GM19467 (cell line): ENCODE data around the gene GSTK1.
"Not testable (repeated sequence)": the region's sequence is repeated elsewhere in the genome, so short reads cannot be mapped to it uniquely, and the experiment has no call there.

ENCODE experiments used
- ATAC-seq: cut with Tn5 transposase; IDR thresholded peaks from one replicate; pipeline ENCODE4 v1.9.1; 2021; ENCODE audit warnings: mild to moderate bottlenecking, moderate library complexity; ENCODE audit not compliant: unreplicated experiment

The GSTK1 gene

GRCh38 chr7:143263266-143264195, at the start of gene GSTK1:
Gene GSTK1, plus strand, starts transcription at chr7:143263441. Its CDS starts 73 bp downstream, at chr7:143263514.
- ATAC-seq: peak; percentile 96

GRCh38 chr7:143213478-143213877, 49.8 kb upstream of the GSTK1 start:
- not testable (repeated sequence) for ATAC-seq

- peak; percentile 87 for ATAC-seq
These were observed 48.2 kb upstream of the GSTK1 start for GRCh38 chr7:143214789-143215679.

DNA sequence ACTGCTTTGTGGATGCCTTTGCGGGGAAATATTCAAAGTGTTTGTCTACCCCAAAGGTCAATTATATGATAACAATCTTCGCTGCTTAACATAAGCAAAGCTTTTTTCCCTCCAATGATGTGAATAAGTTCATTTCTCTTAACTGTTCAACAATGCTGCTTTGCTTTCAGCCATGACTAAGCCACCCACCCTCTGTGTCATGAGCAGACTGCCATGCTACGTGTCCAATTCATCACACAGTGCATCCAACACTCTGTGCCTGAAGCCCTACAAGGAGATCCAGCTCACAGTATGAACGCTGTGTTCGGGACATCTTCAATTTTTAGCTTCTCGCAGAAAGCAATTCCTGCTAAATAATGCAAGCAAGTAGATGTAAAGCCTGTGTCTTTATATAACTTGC, 47.1 kb upstream of the GSTK1 start:
- ATAC-seq: no peak

GRCh38 chr7:143216686-143217085, 46.6 kb upstream of the GSTK1 start:
- no peak for ATAC-seq

DNA sequence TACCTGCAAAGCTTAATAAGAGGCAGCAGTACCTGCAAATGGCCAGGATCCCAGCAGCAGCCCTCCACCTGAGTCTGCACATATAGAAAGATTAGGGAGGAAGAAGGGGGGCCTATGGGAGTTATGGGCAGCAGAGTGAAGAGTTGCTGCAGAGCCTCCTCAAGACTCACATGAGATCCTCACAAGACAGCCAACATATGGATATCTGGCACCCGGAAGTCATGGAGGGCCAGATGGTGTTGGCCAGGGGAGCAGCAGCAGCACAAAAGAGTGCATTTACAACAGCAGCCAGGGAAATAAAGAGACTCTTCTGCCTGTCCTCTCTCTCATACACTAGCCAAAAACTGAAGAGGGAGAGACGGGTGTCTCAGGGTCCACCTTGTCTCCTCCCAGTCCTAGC, 45.4 kb upstream of the GSTK1 start:
- no peak for ATAC-seq

- no peak for ATAC-seq
These were observed 42.0 kb upstream of the GSTK1 start for GRCh38 chr7:143221286-143221685.

DNA sequence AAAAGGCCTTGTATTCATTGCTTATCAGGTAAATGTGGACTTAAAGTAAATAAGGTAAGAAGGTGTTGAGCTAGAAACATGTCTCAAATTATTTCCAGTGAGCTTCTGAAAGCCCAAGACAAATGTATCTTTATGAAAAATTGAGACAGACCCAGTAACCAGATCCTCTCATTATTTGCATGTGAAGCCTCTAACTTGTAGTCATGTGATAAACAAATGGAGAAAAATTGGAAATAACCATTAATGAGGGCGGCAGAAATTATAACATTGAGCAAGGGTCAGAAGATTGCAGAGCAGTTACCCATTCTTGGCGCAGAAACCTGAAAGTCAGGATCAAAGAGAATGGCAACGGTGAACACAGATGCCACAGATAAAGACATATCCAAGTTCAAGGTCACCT, 41.5 kb upstream of the GSTK1 start, which contains the start of gene TAS2R40:
Gene TAS2R40 (plus strand): TSS at position 301 of the 400 bp plus-strand sequence. CDS start 42 bp downstream, at position 343.
- ATAC-seq: no peak

GRCh38 chr7:143222782-143223181, 40.5 kb upstream of the GSTK1 start:
- no peak for ATAC-seq

- no peak for ATAC-seq
These were observed 39.5 kb upstream of the GSTK1 start for GRCh38 chr7:143223784-143224183.

DNA sequence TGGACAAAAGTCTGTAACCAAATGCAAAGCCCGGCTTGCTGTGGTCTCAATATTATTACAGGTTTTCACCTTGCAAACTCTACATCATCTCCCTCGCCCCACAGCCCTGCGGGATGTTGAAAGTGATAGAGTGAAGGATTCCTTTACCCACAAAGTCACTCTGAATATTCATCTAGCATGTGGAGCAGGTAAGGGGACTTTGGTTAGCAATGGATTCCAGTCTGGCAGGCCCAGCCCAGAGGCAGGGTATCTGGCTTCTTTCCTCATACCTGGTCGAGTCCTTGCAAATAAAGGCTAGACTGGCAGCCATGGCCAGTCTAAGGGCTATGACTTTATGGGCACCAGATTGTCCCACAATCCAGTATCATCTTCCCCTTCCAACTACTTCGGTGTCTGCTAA, 38.2 kb upstream of the GSTK1 start:
- ATAC-seq: no peak

GRCh38 chr7:143227806-143228205, 35.4 kb upstream of the GSTK1 start:
- ATAC-seq: no peak

DNA sequence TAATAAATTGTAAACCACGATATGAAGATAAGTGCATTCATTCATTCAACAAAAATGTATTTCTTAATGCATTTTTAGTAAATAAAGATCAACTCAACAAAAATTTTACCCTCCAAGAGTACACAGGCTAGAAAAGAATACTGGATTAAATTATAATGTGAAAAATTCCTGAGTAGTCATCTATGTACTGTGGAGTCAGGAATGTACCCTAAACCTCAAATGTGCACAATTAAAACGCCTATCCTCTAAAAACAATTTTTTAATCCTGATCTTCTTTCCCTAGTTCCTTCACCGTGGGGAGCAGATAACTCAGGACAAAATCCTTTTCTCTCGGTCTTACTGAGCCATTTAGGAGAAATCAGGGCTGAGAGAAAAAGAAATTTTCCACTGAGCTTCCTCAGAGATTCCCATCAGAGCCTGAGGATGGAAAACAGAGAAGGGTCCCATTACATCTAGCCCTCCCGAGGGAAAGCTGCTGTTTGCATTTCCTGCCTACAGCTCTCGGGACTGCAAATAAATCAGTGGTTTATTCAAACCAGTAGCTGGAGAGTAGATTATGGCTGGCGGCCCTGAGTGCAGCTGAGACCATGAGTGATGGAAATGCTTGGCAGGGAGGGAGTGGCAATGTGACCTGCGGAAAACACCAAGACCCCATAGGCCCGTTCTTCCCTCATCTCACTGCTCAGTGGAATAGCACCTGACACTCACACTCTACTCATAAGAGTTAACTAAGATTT, 34.0 kb upstream of the GSTK1 start:
- ATAC-seq: no peak

DNA sequence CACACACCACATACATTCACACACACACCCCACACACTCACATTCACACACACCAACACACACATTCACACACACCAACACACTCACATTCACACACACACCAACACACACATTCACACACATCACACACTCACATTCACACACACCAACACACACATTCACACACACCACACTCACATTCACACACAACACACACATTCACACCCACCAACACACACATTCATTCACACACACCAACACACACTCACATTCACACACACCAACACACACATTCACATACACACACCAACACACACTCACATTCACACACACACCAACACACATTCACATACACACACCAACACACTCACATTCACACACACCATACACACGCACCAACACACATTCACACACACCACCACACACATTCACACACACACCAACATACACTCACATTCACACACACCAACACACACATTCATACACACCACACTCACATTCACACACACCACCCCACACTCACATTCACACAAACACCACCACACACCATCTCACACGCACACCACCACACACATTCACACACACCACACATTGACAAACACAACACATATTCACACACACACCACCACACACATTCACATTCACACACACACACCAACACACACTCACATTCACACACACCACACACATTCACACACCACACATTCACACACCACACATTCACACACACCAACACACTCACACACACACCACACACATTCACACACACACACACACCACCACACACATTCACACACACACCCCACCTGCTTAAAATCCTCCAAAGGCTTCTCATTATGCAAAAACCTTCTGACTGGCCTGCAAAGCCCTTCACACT, 32.4 kb upstream of the GSTK1 start:
- no peak for ATAC-seq

DNA sequence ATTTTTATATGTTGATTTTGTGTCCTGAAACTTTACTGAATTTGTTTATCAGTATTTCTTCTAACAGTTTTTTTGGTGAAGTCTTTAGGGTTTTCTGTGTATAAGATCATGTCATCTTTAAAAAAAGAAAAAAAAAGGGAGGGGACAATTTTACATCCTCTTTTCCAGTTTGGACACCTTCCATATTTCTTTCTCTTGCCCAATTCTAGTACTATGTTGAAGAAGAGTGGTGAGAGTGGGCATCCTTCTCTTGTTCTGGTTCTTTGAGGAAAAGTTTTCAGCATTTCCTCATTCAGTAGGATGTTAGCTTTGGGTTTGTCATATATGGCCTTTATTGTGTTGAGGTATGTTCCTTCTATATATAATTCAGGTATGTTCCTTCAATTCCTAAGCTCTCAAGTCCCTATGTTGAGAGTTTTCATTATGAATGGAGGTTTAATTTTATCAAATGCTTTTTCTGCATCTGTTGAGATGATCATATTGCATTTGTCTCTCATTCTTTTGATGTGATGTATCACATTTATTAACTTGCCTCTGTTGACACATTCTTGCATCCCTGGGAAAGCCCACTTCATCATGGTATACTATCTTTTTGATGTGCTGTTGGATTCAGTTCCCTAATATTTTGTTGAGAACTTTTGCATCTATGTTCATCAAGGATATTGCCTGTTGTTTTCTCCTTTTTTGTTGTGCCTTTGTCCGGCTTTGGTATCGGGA, 29.3 kb upstream of the GSTK1 start:
- no peak for ATAC-seq

- no peak for ATAC-seq
These were observed 28.7 kb upstream of the GSTK1 start for GRCh38 chr7:143234533-143234875.

- no peak for ATAC-seq
These were observed 27.7 kb upstream of the GSTK1 start for GRCh38 chr7:143235561-143235960.

DNA sequence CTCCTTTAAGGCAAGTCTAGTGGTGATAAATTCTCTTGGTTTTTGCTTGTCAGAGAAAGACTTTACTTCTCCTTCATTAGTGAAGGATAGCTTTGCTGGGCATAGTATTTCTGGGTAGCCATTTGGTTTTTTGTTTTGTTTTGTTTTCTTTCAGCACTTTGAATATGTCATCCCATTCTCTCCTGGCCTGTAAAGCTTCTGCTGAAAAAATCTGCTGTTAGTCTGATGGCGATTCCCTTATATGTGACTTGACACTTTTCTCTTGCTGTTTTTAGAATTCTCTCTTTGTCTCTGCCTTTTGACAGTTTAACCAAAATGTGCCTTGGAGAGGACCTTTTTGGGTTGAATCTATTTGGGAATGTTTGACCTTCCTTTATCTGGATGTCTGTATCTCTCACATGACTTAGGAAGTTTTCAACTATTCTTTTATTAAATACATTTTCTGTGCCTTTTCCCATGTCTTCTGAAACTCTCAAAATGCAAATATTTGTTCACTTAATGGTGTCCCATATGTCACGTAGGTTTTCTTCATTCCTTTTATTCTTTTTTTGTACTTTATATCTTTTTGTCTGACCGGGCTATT, 26.7 kb upstream of the GSTK1 start:
- ATAC-seq: no peak

- ATAC-seq: no peak
These were observed 25.9 kb upstream of the GSTK1 start for GRCh38 chr7:143237366-143237765.
